Measurements from ENCODE around the gene SPATA31A7.
"Not testable (repeated sequence)": the region's sequence is repeated elsewhere in the genome, so short reads cannot be mapped to it uniquely, and the experiment has no call there.

The SPATA31A7 gene

DNA sequence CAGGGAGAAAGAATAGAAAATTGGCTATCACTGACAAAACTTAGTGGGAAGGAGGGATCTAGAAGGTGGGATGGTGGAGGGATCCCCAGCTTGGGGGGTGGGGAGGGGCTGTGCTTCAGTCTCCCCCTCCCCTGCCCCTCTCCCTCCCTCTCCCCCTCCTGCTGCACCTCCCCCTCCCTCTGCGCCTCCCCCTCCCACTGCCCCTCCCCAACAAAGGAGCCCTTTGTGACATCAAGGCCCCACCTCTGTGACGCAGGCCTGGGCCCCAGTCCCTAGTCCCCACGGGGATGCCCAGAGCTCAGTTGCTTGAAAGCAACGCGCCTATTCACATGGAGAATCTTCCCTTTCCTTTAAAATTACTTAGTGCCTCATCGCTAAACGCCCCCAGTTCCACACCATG is at the start of gene SPATA31A7:
Gene SPATA31A7 (plus strand): TSS at position 301 of the 400 bp plus-strand sequence. CDS start 29 bp downstream, at position 330.
- DNase-seq (ENCODE audit: low spot score): not testable (repeated sequence)

DNA sequence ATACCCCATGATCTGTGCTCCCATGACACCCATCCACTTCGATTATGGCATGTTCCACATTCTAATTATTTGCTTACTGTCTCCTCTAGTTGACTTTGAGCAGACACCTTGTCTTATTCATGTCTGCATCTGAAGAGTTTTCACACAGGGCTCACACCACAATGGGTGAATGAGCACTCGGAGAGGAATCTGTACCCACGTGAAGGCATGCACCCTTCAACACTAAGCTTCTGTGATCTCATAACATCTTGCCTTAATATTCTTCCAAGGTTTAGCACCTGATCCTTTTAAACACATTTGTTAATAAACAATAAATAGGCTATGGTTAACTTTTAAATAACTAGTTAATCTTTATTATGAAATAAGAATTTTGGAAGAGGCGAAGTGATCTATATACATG is 36.6 kb downstream of the SPATA31A7 start:
- DNase-seq (ENCODE audit: low spot score): not testable (repeated sequence)
